ENCODE results near the gene DDB1. TPM values are rescaled to one million over a fixed set of nuclear protein-coding genes. Genes with fewer than 3 reads are reported as not detected.

DDB1 gene
- total RNA-seq, 4 donors from 2014 or later: 139 to 159 (median 140) TPM

DNA sequence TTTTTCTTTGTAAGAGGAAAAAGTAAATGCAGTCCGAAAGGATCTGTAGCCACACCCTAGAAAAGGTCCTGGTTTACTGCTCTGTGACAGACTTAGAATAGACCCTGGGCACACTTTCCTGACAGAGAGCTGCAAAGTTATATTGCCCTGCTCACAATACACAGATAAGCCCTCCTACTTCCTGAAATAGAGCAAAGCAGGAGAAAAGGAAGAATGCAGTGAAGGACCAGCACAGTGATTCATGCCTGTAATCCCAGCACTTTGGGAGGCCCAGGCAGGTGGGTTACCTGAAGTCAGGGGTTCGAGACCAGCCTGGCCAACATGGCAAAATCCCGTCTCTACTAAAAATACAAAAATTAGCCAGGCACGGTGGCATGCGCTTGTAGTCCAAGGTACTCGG lies 26.6 kb upstream of the DDB1 start:
- TF ChIP-seq EP300 (IDR thresholded peaks at IDR 0.05) (no peak), POLR2AphosphoS5 (IDR thresholded peaks at IDR 0.05) (no peak), POLR2A (IDR thresholded peaks at IDR 0.05) (no peak)
- TF ChIP-seq, protein P1, sequence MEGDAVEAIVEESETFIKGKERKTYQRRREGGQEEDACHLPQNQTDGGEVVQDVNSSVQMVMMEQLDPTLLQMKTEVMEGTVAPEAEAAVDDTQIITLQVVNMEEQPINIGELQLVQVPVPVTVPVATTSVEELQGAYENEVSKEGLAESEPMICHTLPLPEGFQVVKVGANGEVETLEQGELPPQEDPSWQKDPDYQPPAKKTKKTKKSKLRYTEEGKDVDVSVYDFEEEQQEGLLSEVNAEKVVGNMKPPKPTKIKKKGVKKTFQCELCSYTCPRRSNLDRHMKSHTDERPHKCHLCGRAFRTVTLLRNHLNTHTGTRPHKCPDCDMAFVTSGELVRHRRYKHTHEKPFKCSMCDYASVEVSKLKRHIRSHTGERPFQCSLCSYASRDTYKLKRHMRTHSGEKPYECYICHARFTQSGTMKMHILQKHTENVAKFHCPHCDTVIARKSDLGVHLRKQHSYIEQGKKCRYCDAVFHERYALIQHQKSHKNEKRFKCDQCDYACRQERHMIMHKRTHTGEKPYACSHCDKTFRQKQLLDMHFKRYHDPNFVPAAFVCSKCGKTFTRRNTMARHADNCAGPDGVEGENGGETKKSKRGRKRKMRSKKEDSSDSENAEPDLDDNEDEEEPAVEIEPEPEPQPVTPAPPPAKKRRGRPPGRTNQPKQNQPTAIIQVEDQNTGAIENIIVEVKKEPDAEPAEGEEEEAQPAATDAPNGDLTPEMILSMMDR (IDR thresholded peaks at IDR 0.05): no peak
- ATAC-seq: no peak
- Histone ChIP-seq H3K27me3 (no peaks in the 10 kb centered on the region), H3K9me3 (no peaks in the 10 kb centered on the region), H3K36me3 (peaks cover 0 to 31% of the 10 kb centered on the region in 2 donors), H3K4me3 (no peak overlapping the region), H3K27ac (no peak overlapping the region), H3K4me1 (peaks cover 0 to 50% (median 9%) of the 10 kb centered on the region in 3 donors)
- 64 to 92% methylated on average over 2 to 4 of the region's 6 CpGs for WGBS, 2 donors (ENCODE audit: low coverage in 1 of 2)

DNA sequence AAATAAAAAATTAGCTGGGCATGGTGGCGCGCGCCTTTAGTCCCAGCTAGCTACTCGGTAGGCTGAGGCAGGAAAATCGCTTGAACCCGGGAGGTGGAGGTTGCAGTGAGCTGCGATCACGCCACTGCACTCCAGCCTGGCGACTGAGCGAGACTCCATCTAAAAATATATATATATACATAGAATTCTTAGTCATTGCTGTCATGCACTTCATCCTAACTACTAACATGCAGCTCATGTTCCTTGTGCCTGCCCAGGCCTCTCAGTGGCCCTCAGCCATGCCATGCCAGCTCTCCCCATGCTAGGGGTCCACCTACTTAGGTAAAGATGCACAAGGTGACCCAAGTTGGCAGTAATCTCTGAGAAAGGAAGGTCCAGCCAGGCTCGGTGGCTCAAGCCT lies 25.7 kb upstream of the DDB1 start:
- peaks cover 0 to 44% (median 9%) of the 10 kb centered on the region in 3 donors for H3K4me1 ChIP-seq
- TF ChIP-seq POLR2AphosphoS5 (IDR thresholded peaks at IDR 0.05): no peak
- no peak for TF ChIP-seq POLR2A (IDR thresholded peaks at IDR 0.05)
- no peak for TF ChIP-seq EP300 (IDR thresholded peaks at IDR 0.05)
- TF ChIP-seq, protein P1 (IDR thresholded peaks at IDR 0.05): no peak
- H3K4me3 ChIP-seq: no peak overlapping the region
- ATAC-seq: no peak
- no peaks in the 10 kb centered on the region for H3K9me3 ChIP-seq
- H3K27ac ChIP-seq: no peak overlapping the region
- no peaks in the 10 kb centered on the region for H3K27me3 ChIP-seq
- H3K36me3 ChIP-seq: peaks cover 0 to 32% of the 10 kb centered on the region in 2 donors
- WGBS, 2 donors (ENCODE audit: low coverage in 1 of 2): 92 to 96% methylated on average over 5 to 10 of the region's 11 CpGs

DNA sequence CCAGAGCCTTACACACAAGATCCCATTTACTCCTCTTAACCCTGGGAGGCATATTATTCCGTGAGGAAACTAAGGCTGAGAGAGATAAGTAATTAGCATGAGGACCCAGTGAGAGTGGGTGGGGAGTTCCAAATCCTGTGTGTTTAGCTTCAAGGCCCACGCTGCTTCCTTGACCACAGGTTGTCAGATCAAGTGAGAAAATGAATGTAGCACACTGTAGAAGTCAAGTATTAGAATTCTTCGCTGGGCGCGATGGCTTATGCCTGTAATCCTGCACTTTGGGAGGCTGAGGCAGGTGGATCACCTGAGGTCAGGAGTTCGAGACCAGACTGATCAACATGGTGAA lies 25.0 kb upstream of the DDB1 start:
- Histone ChIP-seq H3K27ac (no peak overlapping the region), H3K27me3 (no peaks in the 10 kb centered on the region), H3K4me3 (no peak overlapping the region), H3K9me3 (no peaks in the 10 kb centered on the region), H3K36me3 (peaks cover 0 to 39% of the 10 kb centered on the region in 2 donors), H3K4me1 (peaks cover 0 to 37% (median 2%) of the 10 kb centered on the region in 3 donors)
- no peak for ATAC-seq
- WGBS, 2 donors (ENCODE audit: low coverage in 1 of 2): 86 to 100% methylated on average over 1 to 2 of the region's 6 CpGs
- TF ChIP-seq POLR2A (IDR thresholded peaks at IDR 0.05) (no peak), EP300 (IDR thresholded peaks at IDR 0.05) (no peak), POLR2AphosphoS5 (IDR thresholded peaks at IDR 0.05) (no peak)
- TF ChIP-seq, protein P1 (IDR thresholded peaks at IDR 0.05): no peak

DNA sequence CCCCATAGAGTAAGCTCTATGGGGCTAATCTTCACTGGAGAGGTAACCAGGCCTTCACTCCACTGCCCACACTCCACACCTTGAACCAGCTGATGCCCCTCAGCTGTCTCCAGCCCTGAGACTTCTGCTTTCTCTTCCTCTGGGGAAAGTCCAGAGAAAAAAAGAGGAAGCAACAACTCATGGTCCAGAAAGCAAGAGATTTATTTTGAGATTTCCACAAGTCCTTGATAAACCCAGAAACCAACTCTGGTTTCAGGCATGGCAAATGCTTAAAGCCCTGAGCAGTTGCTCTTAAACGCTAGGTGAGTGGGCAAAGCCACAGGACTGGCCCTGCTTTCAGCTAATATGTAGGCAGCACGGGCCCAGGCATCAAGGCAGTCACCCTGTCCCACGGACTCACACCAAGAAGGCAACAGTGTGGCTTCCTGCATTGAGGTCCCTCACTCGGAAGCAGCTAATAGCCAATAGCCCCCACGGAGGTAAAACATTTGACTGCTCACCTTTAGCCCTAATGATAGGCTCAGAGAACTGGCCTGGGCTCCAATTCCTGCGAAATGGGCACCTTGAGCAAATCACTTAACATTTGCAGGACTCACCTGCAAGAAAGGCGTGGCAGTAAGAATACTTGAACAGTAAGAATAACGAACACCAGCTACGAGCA lies 24.5 kb upstream of the DDB1 start:
- no peaks in the 10 kb centered on the region for H3K9me3 ChIP-seq
- H3K4me3 ChIP-seq: no peak overlapping the region
- WGBS, 2 donors (ENCODE audit: low coverage in 1 of 2): 84 to 100% methylated on average over 5 of the region's 9 CpGs
- peaks cover 0 to 32% (median 2%) of the 10 kb centered on the region in 3 donors for H3K4me1 ChIP-seq
- H3K27me3 ChIP-seq: no peaks in the 10 kb centered on the region
- TF ChIP-seq EP300 (IDR thresholded peaks at IDR 0.05): no peak
- no peak for TF ChIP-seq POLR2AphosphoS5 (IDR thresholded peaks at IDR 0.05)
- no peak for TF ChIP-seq POLR2A (IDR thresholded peaks at IDR 0.05)
- TF ChIP-seq, protein P1 (IDR thresholded peaks at IDR 0.05): no peak
- no peak for ATAC-seq
- H3K36me3 ChIP-seq: peaks cover 0 to 44% of the 10 kb centered on the region in 2 donors
- H3K27ac ChIP-seq: no peak overlapping the region

DNA sequence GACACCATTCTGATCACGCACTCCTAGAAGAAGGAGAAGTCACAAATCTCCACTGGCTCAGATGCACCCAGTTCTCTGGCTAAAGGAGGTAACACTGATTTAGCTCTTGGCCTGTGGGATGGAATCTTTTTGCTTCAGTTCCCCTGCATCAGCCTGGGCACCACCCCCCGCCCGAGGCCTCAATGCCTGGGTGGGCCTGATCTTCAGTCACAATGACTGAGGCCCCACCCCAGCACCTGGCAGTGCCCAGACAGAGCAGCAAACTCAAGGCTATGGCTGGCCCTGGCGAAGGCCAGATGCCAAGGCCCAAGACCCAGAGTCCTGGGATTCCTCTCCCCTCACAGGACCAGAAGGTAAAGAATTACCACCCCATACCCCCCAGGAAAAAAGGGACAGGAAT lies 23.8 kb upstream of the DDB1 start:
- no peak for ATAC-seq
- H3K4me1 ChIP-seq: peaks cover 0 to 32% (median 2%) of the 10 kb centered on the region in 3 donors
- no peaks in the 10 kb centered on the region for H3K27me3 ChIP-seq
- TF ChIP-seq, protein P1 (IDR thresholded peaks at IDR 0.05): no peak
- TF ChIP-seq POLR2A (IDR thresholded peaks at IDR 0.05): no peak
- TF ChIP-seq EP300 (IDR thresholded peaks at IDR 0.05): no peak
- no peak for TF ChIP-seq POLR2AphosphoS5 (IDR thresholded peaks at IDR 0.05)
- no peak overlapping the region for H3K4me3 ChIP-seq
- H3K36me3 ChIP-seq: peaks cover 0 to 51% of the 10 kb centered on the region in 2 donors
- no peak overlapping the region for H3K27ac ChIP-seq
- 95% methylated on average over 3 of the region's 4 CpGs; no CpG with 5 or more reads in 1 of the 2 donors for WGBS, 2 donors (ENCODE audit: low coverage in 1 of 2)
- H3K9me3 ChIP-seq: no peaks in the 10 kb centered on the region

Measured in gastroesophageal sphincter (tissue), 4 donors.